Measurements from ENCODE around the gene NMT1. TPM values are rescaled to one million over a fixed set of nuclear protein-coding genes. Genes with fewer than 3 reads are reported as not detected.
"Not testable (repeated sequence)": the region's sequence is repeated elsewhere in the genome, so short reads cannot be mapped to it uniquely, and the experiment has no call there.

The NMT1 gene
- total and polyA plus RNA-seq, 4 donors = 37.7 to 120 (median 48.9) TPM

DNA sequence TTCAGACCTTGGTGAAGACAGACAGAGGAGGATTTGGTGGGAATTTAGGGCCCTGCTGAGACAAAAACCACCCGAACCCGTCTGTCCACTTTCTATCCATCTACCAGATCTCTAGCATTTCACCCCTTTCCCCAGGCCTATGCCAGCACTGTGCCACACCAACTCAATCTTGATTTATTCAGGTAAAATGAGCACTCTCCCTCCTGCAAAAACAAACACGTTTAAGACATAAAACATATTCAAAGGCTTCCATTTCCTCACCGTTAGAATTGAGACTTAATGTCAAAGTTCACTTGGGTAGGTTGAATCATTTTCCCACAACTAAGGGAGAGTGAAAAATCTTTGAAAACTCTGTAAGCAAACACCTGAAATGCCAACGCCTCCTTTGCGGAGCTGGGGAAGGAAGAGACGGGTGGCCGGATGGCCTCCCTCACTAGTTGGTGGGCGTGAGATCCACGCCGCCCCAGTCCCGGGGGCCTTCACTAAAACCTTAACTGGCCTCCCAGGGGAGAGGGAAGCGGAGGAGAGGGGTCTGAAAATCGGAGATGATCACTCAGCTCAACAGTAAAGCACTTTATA, 10.5 kb upstream of the NMT1 start:
- ATAC-seq (ENCODE audit: insufficient read depth, low FRiP score) = no peak
- H3K27me3 ChIP-seq (ENCODE audit: control insufficient read depth in 3 of 3, insufficient read depth in 3 of 3, low read length in 2 of 3) = no peaks in the 10 kb centered on the region
- TF ChIP-seq CTCF (IDR thresholded peaks at IDR 0.05; ENCODE audit: control extremely low read depth, extremely low read depth) = no peak
- H3K4me3 ChIP-seq = peak overlapping the region; percentile 65
- DNase-seq = peak in 2 of 3 donors; percentile 21 to 43
- peak overlapping the region; percentile 92 to 98 for H3K27ac ChIP-seq (ENCODE audit: low read depth in 1 of 2, low read length in 1 of 2)
- peaks cover 0 to 13% (median 6%) of the 10 kb centered on the region in 5 donors for H3K4me1 ChIP-seq (ENCODE audit: control insufficient read depth in 5 of 5, insufficient read depth in 5 of 5, low read length in 5 of 5)
- H3K36me3 ChIP-seq (ENCODE audit: control insufficient read depth in 4 of 4, insufficient read depth in 4 of 4, low read length in 4 of 4) = peaks cover 0 to 1% (median 0%) of the 10 kb centered on the region in 4 donors
- H3K9ac ChIP-seq (ENCODE audit: insufficient read depth in 1 of 2, low read length in 2 of 2) = peak overlapping the region; percentile 88 to 93
- 3 to 7% methylated on average over 14 of the region's 14 CpGs for WGBS, 2 donors
- no peaks in the 10 kb centered on the region for H3K9me3 ChIP-seq (ENCODE audit: control insufficient read depth in 4 of 4, insufficient read depth in 3 of 4, low read length in 3 of 4)

DNA sequence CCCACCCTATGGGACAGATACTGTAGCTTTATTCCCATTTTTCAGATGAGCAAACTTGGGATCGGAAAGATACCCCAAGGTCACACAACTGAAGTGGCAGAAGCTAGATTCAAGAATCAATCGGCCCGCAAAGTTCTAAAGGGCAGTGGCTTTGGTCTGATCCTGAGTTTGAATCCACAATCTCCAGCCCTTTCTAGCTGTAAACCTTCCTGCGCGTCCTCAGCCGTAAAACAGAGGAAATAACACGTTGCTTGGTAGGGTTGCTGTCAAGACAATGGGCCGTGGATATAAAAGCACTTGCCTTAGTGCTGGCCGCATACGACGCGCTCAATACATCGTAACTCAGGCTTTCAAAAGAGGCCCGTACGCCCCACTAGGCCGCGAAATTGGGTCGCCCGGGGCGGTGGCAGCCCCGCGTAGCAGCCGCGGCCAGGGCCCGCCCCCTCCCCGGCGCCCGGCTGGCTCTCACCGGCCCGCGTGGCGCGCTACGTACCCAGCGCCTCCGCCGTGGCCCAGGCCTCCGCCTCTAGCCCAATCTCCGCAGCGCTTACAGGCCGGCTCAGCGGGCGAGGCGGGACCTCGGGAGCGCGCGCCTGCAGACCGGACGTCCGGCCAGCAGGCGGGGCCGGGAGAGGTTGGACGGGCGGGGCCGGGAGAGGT, 9.9 kb upstream of the NMT1 start, which contains the start of gene DCAKD:
Gene DCAKD (minus strand): TSS at position 573 of the 660 bp plus-strand sequence. CDS start 16,747 bp downstream, outside the sequence.
- Histone ChIP-seq H3K9ac (ENCODE audit: insufficient read depth in 1 of 2, low read length in 2 of 2) (peak within 1 kb of the TSS; percentile 88 to 93), H3K4me1 (ENCODE audit: control insufficient read depth in 5 of 5, insufficient read depth in 5 of 5, low read length in 5 of 5) (peaks cover 0 to 13% (median 6%) of the 10 kb centered on the region in 5 donors), H3K36me3 (ENCODE audit: control insufficient read depth in 4 of 4, insufficient read depth in 4 of 4, low read length in 4 of 4) (peaks cover 0 to 2% (median 0%) of the 10 kb centered on the region in 4 donors), H3K4me3 (peak within 1 kb of the TSS; percentile 65), H3K27ac (ENCODE audit: low read depth in 1 of 2, low read length in 1 of 2) (peak within 1 kb of the TSS; percentile 92 to 98), H3K27me3 (ENCODE audit: control insufficient read depth in 3 of 3, insufficient read depth in 3 of 3, low read length in 2 of 3) (no peaks in the 10 kb centered on the region), H3K9me3 (ENCODE audit: control insufficient read depth in 4 of 4, insufficient read depth in 3 of 4, low read length in 3 of 4) (no peaks in the 10 kb centered on the region)
- DNase-seq (peak; percentile 95 to 98 (median 95)), ATAC-seq (ENCODE audit: insufficient read depth, low FRiP score) (peak; percentile 97)
- TF ChIP-seq CTCF (IDR thresholded peaks at IDR 0.05; ENCODE audit: control extremely low read depth, extremely low read depth) = no peak
- 0% methylated on average over 28 to 55 of the region's 56 CpGs for WGBS, 2 donors

GRCh38 chr17:45051720-45052051, 9.4 kb upstream of the NMT1 start:
- not testable (repeated sequence) for DNase-seq; H3K4me3 ChIP-seq; H3K27me3 ChIP-seq (ENCODE audit: control insufficient read depth in 3 of 3, insufficient read depth in 3 of 3, low read length in 2 of 3); H3K9me3 ChIP-seq (ENCODE audit: control insufficient read depth in 4 of 4, insufficient read depth in 3 of 4, low read length in 3 of 4); H3K27ac ChIP-seq (ENCODE audit: low read depth in 1 of 2, low read length in 1 of 2); ATAC-seq (ENCODE audit: insufficient read depth, low FRiP score); H3K36me3 ChIP-seq (ENCODE audit: control insufficient read depth in 4 of 4, insufficient read depth in 4 of 4, low read length in 4 of 4); H3K9ac ChIP-seq (ENCODE audit: insufficient read depth in 1 of 2, low read length in 2 of 2)
- 0% methylated on average over 4 of the region's 54 CpGs; no CpG with 5 or more reads in 1 of the 2 donors for WGBS, 2 donors
- H3K4me1 ChIP-seq (ENCODE audit: control insufficient read depth in 5 of 5, insufficient read depth in 5 of 5, low read length in 5 of 5) = peaks cover 0 to 13% (median 6%) of the 10 kb centered on the region in 5 donors

- H3K4me1 ChIP-seq (ENCODE audit: control insufficient read depth in 5 of 5, insufficient read depth in 5 of 5, low read length in 5 of 5) = peaks cover 0 to 13% (median 6%) of the 10 kb centered on the region in 5 donors
- DNase-seq (peak; percentile 38 to 56 (median 49)), ATAC-seq (ENCODE audit: insufficient read depth, low FRiP score) (peak; percentile 3)
- H3K27ac ChIP-seq (ENCODE audit: low read depth in 1 of 2, low read length in 1 of 2) = peak overlapping the region; percentile 84 to 90
- H3K27me3 ChIP-seq (ENCODE audit: control insufficient read depth in 3 of 3, insufficient read depth in 3 of 3, low read length in 2 of 3) = no peaks in the 10 kb centered on the region
- H3K9ac ChIP-seq (ENCODE audit: insufficient read depth in 1 of 2, low read length in 2 of 2) = peak overlapping the region; percentile 73 to 85
- TF ChIP-seq CTCF (IDR thresholded peaks at IDR 0.05; ENCODE audit: control extremely low read depth, extremely low read depth) = no peak
- H3K4me3 ChIP-seq = peak overlapping the region; percentile 4
- no peaks in the 10 kb centered on the region for H3K9me3 ChIP-seq (ENCODE audit: control insufficient read depth in 4 of 4, insufficient read depth in 3 of 4, low read length in 3 of 4)
- WGBS, 2 donors = 10 to 15% methylated on average over 30 to 34 of the region's 36 CpGs
- H3K36me3 ChIP-seq (ENCODE audit: control insufficient read depth in 4 of 4, insufficient read depth in 4 of 4, low read length in 4 of 4) = peaks cover 0 to 2% (median 0%) of the 10 kb centered on the region in 4 donors
These were observed 8.9 kb upstream of the NMT1 start for GRCh38 chr17:45052052-45052772.

All from lung (tissue), 12 donors.